DMS153 (cell line): ENCODE results near the gene GSG1L.
"Not testable (repeated sequence)": the region's sequence is repeated elsewhere in the genome, so short reads cannot be mapped to it uniquely, and the experiment has no call there.

Experiments used
- DNase-seq: peaks from one replicate; lab custom pipeline; 2025; lab: John Stamatoyannopoulos, UW

GSG1L gene

DNA sequence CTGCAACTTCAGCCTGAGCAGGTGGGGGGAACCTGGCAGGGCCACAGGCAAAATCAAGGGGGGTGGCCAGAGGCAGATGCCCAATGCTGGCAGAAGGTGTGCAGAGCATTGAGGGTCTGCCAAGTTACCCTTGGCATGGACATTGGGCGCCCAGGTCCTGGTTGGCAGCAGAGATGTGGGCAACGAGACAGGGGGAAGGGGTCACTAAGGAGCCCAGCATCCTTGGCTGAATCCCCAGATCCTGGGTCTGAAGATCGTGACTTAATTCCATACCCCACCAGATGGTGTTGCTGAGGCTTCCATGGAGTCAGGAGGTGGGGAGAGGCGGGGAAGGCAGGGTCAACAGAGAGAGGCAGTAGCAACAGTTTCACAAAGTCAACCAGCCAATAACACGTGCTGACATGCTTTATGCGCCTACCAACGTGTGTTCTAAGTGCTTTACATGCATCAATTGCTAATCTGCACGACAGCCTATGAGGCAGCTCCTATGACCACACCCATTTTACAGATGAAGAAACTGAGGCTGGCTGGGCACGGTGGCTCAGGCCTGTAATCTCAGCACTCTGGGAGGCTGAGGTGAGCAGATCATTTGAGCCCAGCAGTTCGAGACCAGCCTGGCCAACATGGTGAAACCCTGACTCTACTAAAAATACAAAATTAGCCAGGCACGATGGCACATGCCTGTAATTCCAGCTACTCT, 83.3 kb downstream of the GSG1L start:
- DNase-seq = no peak

DNA sequence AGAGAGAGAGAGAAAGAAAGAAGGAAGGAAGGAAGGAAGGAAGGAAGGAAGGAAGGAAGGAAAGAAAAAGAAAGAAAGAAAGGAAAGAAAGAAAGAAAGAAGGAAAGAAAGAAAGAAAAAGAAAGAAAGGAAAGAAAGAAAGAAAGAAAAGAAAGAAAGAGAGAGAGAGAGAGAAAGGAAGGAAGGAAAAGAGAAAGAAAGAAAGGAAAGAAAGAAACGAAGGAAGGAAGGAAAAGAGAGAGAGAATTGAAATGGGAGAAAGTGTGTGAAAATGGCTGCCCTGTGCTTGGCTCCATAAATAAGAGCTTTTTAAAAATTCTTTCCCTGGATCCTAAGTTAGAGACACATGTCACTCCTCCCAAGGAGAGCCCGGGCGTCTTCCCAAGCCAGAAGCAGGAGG, 83.8 kb downstream of the GSG1L start:
- DNase-seq = not testable (repeated sequence)

DNA sequence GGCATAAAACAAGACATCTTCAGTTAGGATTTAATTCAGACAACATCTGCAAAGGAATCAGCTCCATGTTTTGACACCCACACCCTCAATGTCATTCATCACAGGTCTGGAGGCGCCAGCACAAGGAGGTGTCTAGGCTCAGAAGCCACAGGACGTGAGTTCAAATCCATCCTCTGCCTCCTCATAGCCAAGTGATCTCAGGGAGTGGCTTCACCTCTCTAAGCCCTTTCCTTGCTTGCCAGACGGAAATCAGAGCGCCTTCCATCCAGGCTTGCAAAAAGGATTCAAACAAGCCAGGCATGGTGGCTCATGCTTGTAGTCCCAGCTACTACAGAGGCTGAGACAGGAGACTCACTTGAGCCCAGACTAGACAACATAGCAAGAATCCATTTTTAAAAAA, 84.6 kb downstream of the GSG1L start:
- DNase-seq = no peak

DNA sequence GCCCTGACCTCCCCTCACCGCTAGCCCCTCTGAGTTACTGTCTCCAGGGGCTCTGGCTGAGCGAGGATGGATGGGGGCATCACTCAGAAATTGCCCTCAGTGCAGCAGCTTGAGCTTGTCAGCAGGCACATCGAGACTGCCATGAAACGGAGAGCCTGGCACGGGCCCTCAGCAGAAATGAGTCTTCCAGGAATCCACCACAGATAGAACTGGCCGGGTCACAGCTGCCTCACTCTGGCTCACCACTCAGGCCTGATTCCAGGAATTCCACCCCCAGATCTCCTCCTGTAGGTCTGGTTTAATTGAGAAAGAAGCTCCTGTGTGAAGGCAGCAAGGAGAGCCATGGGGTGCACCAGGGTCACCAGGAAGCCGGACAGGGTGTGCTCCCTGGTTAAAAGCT, 85.5 kb downstream of the GSG1L start:
- DNase-seq = no peak

DNA sequence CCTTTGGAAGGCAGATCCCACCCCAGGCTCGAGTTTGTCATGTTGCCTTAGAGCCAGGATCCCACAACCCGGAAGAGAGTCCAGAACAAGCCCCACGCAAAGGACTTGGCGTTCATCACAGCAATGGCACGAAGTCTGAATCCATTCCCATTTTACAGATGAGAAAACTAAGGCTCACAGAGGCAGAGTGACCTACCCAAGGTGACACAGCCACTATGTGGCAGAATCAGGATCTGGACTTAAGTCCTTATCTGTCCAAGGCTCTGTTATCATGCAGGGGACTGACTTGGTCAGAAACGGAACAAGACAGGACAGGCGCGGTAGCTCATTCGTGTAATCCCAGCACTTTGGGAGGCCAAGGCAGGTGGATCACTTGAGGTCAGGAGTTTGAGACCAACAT, 86.5 kb downstream of the GSG1L start:
- no peak for DNase-seq

DNA sequence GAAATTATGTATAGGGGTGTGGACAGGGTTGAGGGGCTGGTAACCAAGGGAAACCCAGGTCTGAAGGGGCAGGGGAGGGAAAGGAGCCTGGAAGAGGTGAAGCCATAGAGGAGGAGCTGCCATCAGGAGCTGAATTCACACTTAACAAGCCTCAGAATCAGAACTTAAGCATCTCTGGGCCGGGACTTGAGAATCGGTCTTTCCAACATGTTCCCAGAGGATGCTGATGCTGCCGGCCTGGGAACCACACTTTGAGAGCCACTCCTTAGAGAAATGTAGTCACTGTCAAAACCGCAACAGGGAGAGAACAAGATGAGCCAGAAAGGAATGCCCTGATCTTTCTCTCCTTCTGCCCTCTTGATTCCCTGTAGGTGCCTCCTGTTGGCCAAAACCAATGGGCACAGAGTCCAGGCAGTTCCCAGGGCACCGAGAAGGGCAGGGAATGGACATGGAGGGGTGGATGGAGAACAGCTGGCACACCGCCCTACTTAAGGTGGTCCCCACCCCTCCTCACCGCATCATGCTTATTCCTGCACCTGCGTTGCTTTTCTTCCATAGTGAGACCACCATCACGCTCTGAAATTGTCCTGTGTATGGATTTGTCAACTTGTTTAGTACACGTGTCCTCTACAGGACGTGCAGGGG, 88.5 kb downstream of the GSG1L start:
- no peak for DNase-seq

DNA sequence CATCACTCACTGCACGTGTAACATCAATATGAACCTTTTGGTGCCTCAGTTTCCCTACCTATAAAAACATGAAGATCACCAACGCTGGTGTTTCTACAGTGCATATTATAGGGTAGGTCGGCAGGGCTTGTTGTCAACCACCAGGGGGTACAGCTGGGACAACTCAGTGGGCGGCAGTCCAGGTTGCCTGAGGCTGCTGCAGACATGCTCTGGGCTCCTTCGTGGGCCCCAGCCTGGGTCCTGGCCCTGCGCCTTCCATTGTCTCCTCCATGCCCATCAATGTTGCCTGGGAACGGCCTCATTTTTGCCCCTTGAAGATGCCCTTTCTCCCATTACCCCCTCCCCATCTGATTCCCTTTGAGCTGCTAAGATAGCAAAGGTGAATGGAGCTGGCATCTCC, 89.8 kb downstream of the GSG1L start:
- DNase-seq = no peak

DNA sequence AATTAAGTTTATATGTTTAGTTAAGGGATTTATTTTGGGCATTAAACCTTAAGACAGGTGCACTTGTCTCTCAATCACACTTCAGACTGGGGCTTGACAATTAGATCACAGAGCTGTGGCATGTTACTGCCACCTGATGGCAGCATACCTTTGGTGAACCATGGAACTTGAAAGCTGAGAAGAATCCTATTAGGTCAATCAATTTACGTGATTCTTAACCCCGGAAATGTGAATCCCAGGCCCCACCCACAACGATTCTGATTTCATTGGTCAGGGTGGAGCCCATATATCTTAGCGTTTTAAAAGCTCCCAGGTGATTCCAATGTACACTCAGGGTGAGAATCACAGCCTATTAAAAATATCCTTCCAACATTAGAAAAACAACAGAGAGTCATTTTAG, 91.0 kb downstream of the GSG1L start:
- DNase-seq = peak; percentile 56

DNA sequence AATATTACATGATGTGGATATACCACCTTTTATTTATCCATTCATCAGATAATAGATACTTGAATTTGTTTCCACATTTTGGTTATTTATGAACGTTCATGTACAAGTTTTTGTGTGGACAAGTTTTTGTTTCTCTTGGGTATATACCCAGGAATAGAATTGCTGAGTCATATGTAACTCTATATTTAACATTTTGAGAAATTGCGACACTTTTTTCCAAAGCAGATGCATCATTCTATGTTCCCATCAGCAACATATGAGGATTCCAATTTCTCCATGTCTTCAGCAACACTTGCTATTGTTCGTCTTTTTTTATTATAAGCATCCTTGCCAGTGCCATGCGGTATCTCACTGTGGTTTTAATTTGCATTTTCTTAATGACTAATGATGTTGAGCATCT, 93.9 kb downstream of the GSG1L start:
- DNase-seq = no peak

DNA sequence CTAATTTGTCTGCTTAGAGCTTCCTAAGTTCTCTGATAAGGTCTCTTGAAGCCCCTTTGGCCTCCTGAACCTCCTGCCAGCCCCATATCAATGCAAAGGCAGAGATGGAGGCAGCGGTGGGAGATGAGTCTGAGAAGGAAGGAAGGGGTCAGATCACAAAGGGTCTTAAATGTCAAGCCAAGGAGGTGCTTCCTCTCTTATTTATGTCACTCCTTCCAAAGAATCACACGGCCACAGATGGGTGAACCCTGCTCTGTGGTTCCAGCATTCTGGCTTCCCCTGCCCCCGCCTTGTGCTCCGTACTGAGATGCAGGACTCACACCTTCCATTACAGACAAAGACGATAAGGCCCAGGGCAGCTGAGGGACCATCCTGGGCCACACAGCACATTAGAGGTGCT, 96.3 kb downstream of the GSG1L start:
- no peak for DNase-seq

DNA sequence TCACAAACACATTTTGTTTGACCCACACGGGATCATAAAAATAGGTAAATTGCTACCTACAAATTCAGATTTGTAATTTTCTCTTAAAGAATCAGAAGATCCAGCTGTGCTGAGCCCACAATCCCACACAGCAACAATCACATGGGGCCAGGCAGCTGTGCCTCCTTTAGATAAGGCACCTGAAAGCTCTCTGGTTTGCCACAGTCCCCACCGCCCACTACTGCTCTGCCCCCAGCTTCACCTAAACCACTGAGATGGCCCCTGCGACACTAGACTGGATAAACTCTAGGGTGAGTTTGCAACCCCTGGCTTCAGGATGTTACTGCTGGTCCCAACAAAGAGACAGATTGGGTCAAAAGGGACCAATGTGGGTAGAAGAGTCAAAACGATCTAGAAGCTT, 96.8 kb downstream of the GSG1L start:
- DNase-seq = no peak

DNA sequence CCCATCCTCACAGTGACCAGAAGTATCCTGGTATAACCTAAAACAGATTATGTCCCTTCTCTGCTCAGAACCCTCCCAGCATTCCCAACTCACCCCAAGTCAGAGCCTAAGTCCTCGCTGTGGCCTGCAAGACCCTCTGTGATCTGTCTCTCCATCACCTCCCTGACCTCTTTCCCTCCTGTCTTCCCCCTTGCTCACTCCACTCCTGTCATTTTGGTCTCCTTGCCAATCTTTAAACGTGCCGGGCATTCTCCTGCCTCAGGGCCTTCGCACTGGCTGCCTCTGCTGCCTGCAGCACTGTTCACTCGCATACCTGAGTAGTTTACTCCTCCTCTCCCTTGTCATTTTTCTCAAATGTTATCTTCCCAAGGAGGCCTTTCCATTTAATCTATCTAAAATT, 97.7 kb downstream of the GSG1L start:
- no peak for DNase-seq

DNA sequence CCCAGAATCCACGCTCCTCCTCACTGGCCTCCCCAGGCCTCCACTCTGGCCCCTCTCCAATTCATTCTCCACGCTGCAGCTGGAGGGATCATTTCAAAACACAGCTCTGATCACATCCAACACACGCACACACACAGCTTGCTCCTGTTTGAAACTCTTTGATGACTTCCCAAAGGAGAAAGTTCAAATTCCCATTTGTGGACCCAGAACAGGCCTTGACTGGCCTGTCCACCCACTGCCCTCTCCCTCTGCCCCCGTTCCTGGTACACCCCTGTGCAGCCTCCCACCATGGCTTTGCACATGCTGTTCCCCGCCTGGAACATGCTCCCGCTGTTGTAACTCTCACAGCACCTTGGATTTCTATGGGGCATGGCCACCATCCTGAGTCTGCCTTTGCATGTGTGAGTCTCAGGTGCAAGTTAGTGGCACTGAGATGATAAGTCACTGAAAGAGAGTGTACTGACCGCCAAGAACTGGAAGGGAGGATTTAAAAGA, 100.0 kb downstream of the GSG1L start:
- DNase-seq = no peak

DNA sequence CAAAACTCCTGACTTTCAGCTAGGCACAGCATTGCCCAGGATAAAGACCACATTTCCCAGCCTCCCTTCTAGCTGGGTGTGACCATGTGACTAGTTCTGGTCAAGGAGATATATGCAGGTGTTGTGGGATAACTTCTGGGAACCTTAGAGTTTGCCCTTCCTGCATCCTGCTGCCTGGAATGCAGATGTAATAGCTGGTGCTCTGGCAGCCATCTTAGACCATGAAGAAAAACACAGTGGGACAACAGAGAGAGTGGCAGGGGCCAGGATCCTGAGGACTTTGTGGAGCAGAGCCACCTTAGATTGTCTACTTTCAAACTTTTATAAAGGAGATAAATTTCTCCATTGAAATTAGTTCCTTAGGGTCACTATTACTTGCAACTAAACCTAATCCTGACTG, 101.3 kb downstream of the GSG1L start:
- no peak for DNase-seq

DNA sequence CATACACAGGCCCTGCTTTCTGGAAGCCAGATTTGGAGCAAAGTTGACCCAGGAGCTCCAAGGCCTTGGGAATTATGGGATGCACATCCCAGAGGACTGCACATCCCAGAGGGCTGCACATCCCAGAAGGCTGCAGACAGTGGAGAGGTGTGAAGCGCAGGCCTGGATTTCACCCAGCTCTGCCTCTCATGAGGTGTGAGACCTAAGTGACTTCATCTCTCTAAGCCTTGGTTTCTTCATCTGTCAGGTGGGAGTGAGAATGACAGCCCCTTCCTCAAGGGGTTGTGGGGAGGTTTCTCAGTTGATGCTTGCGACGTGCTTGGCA, 102.3 kb downstream of the GSG1L start:
- DNase-seq = no peak

DNA sequence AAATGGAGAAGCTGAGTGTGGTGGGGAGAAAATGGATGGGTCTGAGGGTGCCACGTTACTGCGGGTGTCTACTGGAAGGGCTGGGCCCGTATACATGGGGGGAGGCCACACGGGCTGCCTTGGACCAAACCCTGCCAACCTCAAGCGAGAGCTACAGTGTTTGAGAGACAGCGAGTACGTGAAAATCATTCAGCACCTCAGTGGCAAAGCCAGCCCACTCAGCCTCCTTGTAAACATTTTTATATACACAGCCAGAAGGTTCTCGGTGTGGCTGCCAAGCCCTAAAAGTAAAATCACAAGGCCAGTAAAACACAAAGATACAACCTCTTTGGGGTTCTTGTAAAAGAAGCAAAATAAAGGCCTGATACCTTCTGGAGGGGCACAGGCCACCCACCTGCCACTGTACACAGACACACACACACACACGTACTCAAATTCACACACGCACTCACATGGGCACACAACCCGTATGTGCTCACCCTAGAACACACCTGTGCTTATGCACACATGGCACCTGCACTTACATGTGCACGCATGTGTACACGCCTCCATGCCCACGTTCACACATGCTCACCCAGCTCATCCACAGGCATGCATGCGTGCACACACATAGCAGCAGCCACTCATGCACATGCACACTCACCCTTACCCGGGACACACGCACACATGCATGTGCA, 102.8 kb downstream of the GSG1L start:
- no peak for DNase-seq

DNA sequence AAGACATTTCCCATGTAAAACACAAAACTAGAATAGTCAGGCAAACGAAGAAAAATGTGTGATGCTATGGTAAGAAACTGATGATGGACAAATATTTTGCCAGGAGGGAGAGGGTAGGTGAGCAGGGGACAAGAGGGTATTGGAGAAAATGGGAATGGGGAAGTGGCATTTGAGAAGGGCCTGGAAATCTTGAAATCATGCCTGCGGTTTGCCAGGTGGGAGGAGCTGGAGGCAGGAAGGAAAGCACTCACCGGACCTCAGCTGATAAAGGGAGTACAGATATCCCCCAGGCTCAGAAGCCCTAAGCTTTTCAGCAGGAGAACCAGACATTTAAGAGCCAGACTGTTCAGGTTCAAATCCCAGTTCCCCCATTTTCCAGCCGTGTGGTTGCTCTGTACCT, 103.6 kb downstream of the GSG1L start:
- no peak for DNase-seq

DNA sequence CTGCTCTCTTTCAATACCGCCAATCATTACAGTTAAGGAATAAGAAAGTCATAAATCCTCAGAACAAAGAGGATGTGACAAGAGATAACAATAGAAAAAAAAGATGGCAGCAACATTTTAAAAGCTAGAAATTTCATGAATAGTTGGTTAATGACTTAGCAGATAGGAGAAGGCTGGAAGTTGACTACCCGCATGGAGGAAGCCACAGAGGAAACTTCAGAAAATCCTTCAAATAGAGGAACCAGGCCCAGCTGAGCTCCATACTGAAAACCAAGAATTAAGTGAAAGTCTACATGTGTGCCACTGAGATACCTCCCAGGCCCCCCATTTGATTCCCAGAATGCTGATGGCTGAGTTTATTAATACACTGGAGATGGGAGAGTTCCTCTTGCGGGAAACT, 109.3 kb downstream of the GSG1L start:
- no peak for DNase-seq

DNA sequence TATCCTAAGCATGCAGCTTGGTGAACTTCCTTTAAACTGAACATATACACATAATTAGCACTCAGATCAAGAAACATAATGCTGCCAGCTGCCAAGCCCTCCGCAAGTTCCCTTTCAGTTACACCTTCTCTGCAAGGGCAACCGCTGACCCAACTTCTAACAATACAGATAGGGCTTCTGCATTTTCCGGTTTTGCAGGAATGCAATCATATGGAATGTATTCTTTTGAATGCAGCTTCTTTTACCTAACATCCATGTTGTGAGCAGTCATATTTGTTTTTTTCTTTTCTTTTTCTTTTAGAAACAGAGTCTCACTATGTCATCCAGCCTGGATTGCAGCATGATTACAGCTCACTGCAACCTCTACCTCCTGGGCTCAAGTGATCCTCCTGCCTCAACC, 110.7 kb downstream of the GSG1L start:
- no peak for DNase-seq

DNA sequence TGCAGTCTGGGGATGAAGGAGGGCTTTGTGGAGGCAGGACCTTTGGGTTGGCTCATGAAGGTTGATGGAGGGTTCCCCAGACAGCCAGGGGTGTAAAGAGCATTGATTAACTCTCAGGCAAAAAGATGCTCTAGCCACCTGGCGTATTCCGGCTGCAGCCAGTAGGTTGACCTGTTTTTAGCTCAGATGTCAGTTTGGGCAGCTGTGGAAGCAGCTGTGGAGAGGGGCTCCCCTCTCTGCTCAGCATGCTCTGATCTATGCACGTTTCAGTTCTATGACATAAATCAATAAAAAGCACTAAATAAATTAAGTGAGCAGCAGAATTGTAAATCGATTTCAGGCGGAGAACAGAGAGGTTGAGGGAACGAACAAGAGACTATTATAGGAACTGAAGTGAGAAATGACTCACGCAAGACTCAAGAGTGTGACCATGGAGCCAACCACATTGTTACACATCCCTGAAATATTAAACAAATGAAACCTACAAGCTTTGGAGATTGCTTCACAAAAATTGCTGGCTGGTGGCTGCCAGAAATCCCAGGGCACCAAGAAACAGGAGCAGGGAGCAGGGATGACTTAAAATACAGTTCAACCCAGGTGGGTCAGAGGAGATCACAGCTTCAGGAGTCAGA, 111.9 kb downstream of the GSG1L start:
- DNase-seq = no peak

DNA sequence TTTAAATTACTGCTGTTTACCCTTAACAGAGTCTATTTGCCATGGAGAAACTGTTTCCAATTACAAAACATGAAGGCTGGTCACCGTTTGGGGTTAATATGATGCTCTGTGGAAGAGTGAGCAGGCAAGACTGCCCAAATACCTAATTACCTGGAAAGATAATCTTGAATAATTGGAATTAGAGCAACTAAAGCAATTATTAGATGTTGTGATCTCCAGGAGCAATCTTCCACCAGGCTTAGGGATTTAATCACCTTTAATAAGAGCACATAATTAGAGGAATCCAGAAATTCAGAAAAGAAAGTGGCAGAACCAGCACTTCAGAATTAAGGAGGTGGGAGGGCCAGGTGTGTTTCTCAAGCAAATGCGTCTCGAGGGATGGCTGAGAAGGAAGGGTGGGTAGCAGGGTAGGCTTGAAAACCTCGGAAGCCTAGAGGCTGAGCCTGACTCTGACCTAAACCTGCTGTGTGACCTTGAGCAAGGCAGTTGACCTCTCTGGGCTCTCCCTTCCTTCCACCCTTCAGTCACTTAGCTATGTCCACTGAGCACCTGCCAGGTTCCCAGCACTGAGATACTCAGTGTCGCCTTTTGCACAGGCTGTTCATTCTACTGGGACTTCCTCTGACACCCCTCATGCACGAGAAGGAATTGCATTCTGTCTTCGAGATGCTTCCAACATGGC, 113.2 kb downstream of the GSG1L start:
- no peak for DNase-seq

DNA sequence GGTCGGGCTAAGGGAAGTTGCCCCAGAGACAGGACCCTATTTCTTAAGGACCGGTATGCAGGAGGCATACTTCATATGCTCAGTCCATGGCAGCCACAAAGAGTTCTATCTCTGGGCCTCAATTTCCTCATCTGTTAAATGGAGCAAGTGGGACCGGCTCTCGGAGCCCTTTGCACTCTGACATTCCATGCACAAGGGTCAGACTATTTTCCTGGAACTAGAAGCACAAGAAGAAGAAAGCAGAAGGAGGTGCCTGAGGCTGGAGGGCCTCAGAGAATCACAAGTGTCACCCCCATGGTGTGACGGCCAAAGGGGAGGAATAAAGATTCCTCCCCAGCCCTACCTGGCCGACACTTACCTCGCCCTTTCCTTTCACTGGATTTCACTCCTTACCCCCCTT, 115.8 kb downstream of the GSG1L start:
- DNase-seq = no peak
